HG03354 (cell line): ENCODE measurements around the gene SLC4A3.
"Not testable (repeated sequence)": the region's sequence is repeated elsewhere in the genome, so short reads cannot be mapped to it uniquely, and the experiment has no call there.

Source experiments
- ATAC-seq: cut with Tn5 transposase; IDR thresholded peaks from one replicate; pipeline ENCODE4 v1.9.1; 2021; ENCODE audit warnings: mild to moderate bottlenecking; ENCODE audit not compliant: unreplicated experiment, poor library complexity, severe bottlenecking

Gene SLC4A3

GRCh38 chr2:219668316-219668715, 40.9 kb downstream of the SLC4A3 start:
- no peak for ATAC-seq

- no peak for ATAC-seq
Observed at GRCh38 chr2:219670386-219670785, 43.0 kb downstream of the SLC4A3 start.

GRCh38 chr2:219671279-219671678, 43.8 kb downstream of the SLC4A3 start:
- ATAC-seq = no peak

- ATAC-seq = no peak
Observed at GRCh38 chr2:219672406-219672805, 45.0 kb downstream of the SLC4A3 start.

- ATAC-seq = no peak
Observed at GRCh38 chr2:219675221-219675620, 47.8 kb downstream of the SLC4A3 start.

GRCh38 chr2:219676586-219676985, 49.2 kb downstream of the SLC4A3 start:
- ATAC-seq = no peak

- ATAC-seq = no peak
Observed at GRCh38 chr2:219679041-219679440, 51.6 kb downstream of the SLC4A3 start.

GRCh38 chr2:219679571-219679970, 52.1 kb downstream of the SLC4A3 start:
- no peak for ATAC-seq

- no peak for ATAC-seq
Observed at GRCh38 chr2:219680958-219681693, 53.7 kb downstream of the SLC4A3 start.

GRCh38 chr2:219681694-219682300, 54.4 kb downstream of the SLC4A3 start:
- ATAC-seq = no peak

GRCh38 chr2:219683474-219683873, 56.0 kb downstream of the SLC4A3 start:
- ATAC-seq = not testable (repeated sequence)

- peak; percentile 97 for ATAC-seq
Observed at GRCh38 chr2:219684721-219685689, 57.6 kb downstream of the SLC4A3 start.

GRCh38 chr2:219687272-219687671, 59.8 kb downstream of the SLC4A3 start:
- ATAC-seq = no peak

GRCh38 chr2:219687882-219688559, 60.6 kb downstream of the SLC4A3 start:
- ATAC-seq = no peak

- no peak for ATAC-seq
Observed at GRCh38 chr2:219688560-219689445, 61.4 kb downstream of the SLC4A3 start.

GRCh38 chr2:219689676-219690628, 62.5 kb downstream of the SLC4A3 start:
- ATAC-seq = peak; percentile 65

GRCh38 chr2:219691571-219691970, 64.1 kb downstream of the SLC4A3 start:
- no peak for ATAC-seq
